Middle frontal gyrus (tissue), 1 donor: ENCODE data around the gene NPAS2.

Experiments used
- DNase-seq: peaks from one replicate; pipeline ENCODE4 v3.0.0-alpha.2; 2015; ENCODE audit warnings: low spot score; ENCODE audit errors: extremely low spot score

Gene NPAS2

DNA sequence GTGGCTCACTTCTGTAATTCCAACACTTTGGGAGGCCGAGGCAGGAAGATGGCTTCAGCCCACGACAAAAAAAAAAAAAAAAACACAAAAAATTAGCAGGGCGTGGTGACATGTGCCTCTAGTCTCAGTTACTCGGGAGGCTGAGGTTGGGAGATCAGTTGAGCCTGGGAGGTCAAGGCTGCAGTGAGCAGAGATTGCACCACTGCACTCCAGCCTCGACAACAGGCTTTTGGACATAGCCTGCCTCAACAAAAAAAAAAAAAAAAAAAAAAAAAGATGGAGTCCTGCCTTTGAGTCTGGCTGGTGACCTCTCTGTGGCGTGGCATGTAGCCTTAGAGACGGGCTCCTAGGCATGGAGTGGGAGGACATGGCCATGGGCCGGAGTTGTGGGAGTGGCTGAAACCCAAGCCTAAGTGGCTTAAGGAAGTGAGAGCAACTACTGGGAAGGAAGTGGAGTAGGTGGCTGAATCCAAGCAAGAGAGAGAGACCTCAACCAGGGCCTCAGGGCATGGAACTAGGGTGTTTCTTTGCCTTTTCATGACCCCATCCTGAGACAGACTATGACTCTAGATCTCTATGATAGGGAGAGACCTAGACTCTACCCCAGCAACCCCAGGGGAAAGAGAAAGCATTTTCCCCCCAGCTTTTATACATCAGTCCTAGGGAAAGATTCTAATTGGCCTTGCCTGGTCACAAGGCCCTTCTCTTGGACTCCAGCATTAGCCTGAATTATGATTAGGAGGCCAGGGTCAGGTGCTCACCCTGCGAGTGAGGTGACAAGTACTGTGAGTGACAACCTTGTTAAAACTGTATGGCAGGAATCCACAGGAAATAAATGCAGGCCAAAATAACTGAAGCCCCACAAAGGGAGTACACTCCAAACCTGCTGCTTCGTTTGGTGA is 34.2 kb downstream of the NPAS2 start:
- DNase-seq, result no peak

DNA sequence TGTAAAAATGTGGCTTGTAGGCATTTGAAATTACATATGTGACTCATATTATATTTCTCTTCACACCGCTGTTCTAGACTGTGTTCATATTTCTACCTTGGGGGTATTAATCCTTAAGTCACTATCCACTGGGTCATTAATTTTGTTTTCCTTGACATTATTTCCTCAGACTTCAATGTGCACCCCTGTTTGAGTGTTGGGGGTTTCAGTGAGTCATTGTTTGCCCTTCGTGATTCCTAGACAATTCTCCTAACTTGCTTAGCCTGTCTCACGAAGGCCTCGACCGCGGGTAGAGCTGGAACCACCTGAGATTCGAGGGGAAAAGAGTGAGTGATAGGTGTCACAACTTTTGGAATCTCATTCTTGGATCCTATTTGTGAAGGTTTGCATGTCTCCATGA is 35.1 kb downstream of the NPAS2 start:
- no peak for DNase-seq

- no peak for DNase-seq
These were observed 35.7 kb downstream of the NPAS2 start for GRCh38 chr2:100855606-100856005.

DNA sequence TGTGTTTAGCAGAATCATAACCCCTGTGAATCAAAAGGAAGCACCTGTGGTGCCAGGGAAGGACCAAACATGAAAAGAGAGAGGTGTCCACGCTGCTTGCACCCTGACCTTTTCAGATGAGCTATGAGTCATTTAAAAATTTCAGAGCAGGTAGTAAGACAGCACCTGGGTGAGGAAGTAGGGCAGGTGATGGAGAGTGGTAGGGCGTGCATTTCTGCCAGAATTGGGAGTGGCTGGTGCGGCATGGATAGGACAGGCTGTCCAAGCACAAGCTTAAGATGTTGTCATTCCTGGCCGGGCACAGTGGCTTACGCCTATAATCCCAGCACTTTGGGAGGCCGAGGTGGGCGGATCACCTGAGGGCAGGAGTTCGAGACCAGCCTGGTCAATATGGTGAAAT is 36.8 kb downstream of the NPAS2 start:
- DNase-seq, result no peak

GRCh38 chr2:100857341-100857740 is 37.4 kb downstream of the NPAS2 start:
- no peak for DNase-seq

DNA sequence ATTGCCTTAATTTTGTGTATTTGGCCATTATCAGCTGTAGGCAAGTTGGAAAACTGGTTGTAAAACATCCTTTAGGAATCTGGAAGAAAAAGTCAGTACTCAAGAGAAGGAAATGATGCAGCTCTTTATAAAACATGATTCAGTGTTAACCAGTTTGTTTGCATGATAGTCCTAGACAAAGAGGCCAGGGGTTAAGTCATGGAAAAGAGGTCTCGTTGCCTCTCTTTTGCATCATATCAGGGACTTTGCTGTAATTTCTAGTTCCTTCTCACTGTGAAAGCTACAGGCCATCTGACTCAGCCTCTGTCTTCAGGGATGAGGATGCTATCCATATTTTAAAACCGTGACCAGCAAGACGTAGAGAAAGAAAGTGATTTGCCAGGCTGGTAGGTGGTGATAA is 38.0 kb downstream of the NPAS2 start:
- DNase-seq, result no peak

- no peak for DNase-seq
These were observed 40.0 kb downstream of the NPAS2 start for GRCh38 chr2:100859902-100860301.

- DNase-seq, result no peak
These were observed 41.4 kb downstream of the NPAS2 start for GRCh38 chr2:100861340-100861739.

DNA sequence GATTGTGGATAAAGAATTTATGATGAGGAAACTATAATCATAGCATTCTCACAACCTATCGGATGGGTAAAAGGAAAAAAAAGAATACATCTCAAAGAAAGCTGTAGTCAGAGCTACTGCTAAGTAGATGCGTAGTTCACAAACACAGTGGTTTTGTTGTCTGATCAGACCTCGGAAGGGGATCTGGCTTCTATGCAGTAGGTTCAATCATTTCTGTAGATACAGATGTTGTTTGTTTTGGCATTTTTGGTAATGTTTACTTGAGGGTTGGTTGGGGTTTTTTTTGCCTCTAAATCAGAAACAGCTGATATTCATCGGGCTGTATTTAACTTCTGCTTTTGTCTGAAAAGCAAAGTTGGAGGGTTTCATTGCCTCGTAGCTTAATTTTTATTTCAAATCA is 42.1 kb downstream of the NPAS2 start:
- DNase-seq, result no peak

DNA sequence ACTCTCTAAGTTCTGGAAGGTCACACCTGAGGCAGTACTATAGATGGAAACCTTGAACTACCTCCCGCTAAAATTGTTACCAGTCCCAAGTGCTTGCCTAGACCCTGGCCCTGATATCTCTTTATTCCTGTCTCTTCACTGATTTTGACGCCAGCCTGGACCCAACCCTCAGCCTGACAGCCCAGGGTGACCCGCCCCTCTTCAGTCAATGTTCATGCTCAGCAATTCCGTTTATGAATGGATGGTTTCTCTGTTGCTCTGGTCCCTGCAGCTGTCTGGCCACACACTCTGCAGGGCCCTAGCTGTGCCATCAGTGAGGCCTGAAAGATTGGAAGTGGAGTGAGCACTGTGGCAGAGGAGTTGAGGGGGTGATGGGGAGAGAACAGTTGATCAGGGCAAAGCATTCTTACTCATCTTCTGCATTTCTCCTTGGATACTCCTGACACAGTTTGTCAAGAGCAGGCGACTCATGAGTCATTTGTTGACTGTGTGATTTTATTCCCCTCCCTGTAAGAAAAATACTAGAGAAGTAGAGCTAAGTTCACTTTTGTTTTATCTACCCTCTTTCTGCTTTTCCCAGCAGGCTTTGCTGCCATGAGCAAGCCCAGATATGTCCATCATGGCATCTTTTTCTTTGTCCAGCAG is 46.0 kb downstream of the NPAS2 start:
- no peak for DNase-seq

DNA sequence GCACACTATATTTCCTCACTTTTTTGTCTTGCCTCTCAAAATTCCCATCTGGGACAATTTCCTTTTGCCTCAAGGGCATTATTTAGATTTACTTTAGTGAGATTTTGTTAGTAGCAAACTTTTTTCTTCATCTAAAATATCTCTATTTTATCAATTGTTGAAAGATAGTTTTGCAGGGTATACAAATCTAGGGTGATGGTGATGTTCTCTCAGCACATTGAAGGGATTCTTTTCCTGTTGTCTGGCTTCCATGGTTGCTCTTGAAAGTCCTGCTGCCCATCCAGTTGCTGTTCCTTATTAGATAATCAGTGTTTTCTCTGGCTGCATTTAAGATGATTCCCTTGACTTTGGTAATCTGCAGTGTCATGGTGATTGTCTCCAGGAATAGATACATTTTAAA is 48.1 kb downstream of the NPAS2 start:
- no peak for DNase-seq

DNA sequence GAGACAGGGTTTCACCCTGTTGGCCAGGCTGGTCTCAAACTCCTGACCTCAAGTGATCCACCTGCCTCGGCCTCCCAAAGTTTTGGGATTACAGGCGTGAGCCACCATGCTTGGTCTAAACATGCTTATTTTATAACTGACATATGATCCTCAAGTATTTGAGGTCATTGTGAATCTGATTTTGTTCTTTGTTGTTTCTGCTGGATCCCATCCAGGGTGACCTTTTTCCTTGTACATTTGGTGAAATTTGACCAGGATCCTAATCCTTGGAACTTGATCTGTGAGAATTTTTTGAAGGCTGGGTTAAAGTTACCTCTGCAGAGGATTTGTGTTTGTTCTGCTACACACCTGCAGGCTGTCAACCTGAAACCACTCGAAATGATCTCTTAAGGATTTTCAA is 49.2 kb downstream of the NPAS2 start:
- DNase-seq, result no peak

GRCh38 chr2:100870652-100871531 is 51.0 kb downstream of the NPAS2 start:
- no peak for DNase-seq

GRCh38 chr2:100875516-100876230 is 55.7 kb downstream of the NPAS2 start:
- no peak for DNase-seq

DNA sequence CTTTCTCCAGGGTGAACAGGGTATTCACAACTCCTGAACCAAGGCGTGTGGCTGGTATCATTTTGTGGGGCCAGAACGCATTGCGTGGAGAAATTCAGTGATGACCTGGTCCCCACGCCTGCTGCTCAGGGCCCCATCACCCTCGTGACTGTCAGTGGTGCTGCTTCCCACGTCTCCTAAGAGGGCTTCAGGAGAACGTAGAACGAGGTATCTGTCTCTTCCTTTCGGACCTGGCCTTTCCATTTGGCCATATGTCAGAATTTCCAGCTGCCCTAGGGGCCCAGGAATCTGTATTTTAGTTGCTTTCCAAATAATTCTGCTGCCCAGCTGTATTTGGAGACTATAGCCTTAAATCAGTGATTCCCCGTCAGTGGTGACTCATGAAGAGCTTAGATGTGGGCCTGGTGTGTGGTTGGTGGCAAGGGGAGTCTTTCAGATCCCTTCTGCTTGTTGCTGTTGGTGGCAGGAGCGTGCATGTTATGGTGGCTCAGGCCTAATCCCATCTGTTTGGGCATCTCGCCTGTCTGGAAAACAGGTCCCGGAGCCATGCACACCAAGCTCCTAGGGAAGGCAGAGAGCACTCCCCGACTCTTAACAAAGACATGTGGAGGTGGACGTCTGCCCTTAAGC is 56.4 kb downstream of the NPAS2 start:
- no peak for DNase-seq

DNA sequence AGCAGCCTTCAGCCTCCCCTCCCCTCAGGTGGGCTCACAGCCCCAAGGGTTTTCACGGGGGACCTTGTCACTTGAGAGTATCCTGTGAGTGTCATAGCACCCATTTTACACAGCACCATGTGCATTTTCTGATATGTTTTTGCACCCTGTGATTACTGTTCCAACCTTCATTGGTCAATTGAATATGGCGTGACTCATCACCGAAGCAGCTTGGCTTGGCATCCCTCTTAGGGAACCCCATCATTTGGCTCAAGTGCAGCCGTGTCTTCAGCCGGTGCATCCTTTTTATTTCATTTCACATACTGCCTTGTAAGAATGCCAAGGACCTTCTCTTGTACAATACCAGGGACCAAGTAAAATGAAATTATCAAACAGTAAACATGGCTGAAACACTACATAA is 57.6 kb downstream of the NPAS2 start:
- no peak for DNase-seq

DNA sequence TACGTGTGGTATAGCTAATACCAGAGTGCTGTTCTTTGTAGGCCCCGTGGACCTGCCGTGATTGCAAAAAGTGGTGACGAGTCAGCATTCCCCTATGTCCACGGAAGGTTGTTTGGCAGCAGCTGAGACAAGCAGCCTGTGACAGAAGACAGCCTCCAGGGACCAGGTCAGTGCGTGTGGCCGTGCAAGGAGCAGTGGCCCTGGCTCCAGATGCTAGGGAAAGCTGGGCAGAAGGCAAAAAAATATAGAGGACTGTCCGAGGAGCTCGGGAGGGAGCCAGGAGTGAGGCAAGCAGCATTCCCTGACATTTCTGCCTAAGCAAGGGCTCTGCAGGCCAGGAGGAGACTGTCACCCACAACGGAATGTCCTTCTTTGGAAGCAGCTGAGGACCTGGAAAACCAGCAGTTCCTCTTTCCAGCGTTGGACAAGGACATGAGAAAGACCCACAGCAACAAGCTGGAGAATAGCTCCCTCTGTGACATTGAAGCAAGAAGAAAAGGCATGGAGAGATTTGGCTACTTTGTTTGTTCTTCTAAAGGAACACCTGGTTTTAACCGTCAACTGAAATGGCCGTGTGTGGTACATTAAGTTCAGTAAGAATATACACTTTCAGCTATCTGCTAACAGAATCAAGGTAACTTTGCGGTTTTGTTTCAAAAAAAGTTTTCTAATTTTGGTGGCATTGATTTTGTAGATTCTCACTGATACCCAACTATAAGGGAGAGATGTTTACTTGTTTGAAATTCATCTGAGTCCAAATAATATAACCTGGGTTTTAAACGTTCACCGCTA is 58.3 kb downstream of the NPAS2 start:
- DNase-seq, result no peak

DNA sequence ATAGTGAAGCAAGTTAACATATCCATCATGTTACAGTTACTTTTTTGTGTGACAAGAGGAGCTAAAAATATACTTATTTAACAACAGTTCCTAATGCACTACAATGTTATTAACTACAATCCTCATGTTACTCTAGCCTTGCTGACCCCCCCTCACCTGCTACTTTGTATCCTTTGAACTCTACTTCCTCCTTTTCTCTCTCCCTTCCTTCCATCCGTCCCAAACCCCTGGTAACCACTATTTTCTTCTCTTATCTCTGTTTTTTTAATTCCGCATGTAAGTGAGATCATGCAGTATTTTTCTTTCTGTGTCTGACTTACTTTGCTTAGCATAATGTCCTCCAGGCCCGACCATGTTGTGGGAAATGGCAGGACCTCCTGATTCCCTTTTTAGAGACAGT is 59.4 kb downstream of the NPAS2 start:
- DNase-seq, result no peak

GRCh38 chr2:100880036-100880435 is 60.1 kb downstream of the NPAS2 start:
- no peak for DNase-seq

DNA sequence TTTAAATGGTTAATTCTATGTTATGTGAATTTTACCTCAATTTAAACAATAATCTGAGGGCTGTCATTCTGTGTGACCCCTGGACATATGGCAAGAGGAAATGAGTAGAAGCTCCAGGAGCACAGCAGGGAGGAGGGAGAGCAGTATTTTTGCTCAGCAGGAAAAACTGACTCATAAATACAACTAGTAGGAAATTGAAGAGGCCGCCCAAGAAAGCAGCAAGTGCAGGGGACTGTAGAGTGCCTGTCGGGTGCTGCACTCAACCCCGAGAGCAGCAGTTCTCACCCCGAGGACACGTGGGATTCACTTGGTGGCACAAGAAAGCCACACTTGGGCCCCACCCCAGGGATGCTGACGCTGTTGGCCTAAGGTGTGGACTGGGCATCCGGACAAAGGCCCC is 60.8 kb downstream of the NPAS2 start:
- no peak for DNase-seq
